Upper lobe of left lung (tissue), 6 donors: Measurements from ENCODE around the gene TPST2. TPM values are rescaled to one million over a fixed set of nuclear protein-coding genes. Genes with fewer than 3 reads are reported as not detected.

Experiments used
- ATAC-seq, 2 donors: fragments of 200-7000 bp; cut with Tn5 transposase; one replicate each; pipeline ENCODE4 v1.9.1; 2022; ENCODE audit warnings: mild to moderate bottlenecking in 2 of 2, moderate library complexity in 2 of 2; ENCODE audit not compliant: low FRiP score in 2 of 2
- DNase-seq, 2 donors: peaks; one replicate each; pipeline ENCODE4 v3.0.0-alpha.2; 2019 to 2020
- H3K27ac ChIP-seq, 4 donors: fragments of 200-600 bp; sonication (generic); one replicate each; pipeline ENCODE4 v1.5.1; 2016 to 2019
- H3K27me3 ChIP-seq, 4 donors: fragments of 200-600 bp; sonication (generic); one replicate each; pipeline ENCODE4 v1.5.1; 2017 to 2019
- H3K36me3 ChIP-seq, 4 donors: fragments of 200-600 bp; sonication (generic); one replicate each; pipeline ENCODE4 v1.5.1; 2016 to 2019
- H3K4me1 ChIP-seq, 4 donors: fragments of 200-600 bp; sonication (generic); one replicate each; pipeline ENCODE4 v1.5.1; 2018 to 2019
- H3K4me3 ChIP-seq, 4 donors: fragments of 200-600 bp; sonication (generic); one replicate each; pipeline ENCODE4 v1.5.1; 2017 to 2019; ENCODE audit warnings: mild to moderate bottlenecking in 2 of 4, moderate library complexity in 1 of 4
- H3K9me3 ChIP-seq, 4 donors: fragments of 200-600 bp; sonication (generic); one replicate each; pipeline ENCODE4 v1.5.1; 2018 to 2019
- EP300 ChIP-seq, 4 donors: sonication (generic); formaldehyde crosslinking; IDR thresholded peaks; one replicate each; pipeline ENCODE4 v1.5.1; 2017; ENCODE audit warnings: antibody characterized with exemption in 4 of 4, control low read depth in 2 of 4
- POLR2A ChIP-seq, 4 donors: fragments of 450-650 bp; IDR thresholded peaks; one replicate each; pipeline ENCODE4 v1.5.1; 2016 to 2017; ENCODE audit warnings: antibody characterized with exemption in 4 of 4, mild to moderate bottlenecking in 2 of 4
- POLR2AphosphoS5 ChIP-seq, 2 donors: sonication (generic); formaldehyde crosslinking; IDR thresholded peaks; one replicate each; pipeline ENCODE4 v1.5.1; 2017; ENCODE audit warnings: antibody characterized with exemption in 2 of 2
- WGBS, 2 donors: methylation state at CpG; one replicate each; pipeline ENCODE4 v1.1.5; 2017 to 2018; 5-methylcytosine and 5-hydroxymethylcytosine counted together
- total RNA-seq, 6 donors: library from RNA; depleted of rRNA in 4 of 6; stranded (reverse); fragments of >200 nt in 4 of 6; gene quantifications; one replicate each; pipeline versions ENCODE4 v1.1.0 to v1.2.1, GENCODE V29; 2016 to 2021
- TF ChIP-seq, protein P1 (sequence below), 6 experiments: fragments of 450-650 bp in 4 of 6; fragments of 200-600 bp in 2 of 6; sonication (generic) in 2 of 6; IDR thresholded peaks; one replicate each; pipeline ENCODE4 v1.5.1; 2016 to 2019; ENCODE audit warnings: antibody characterized with exemption in 6 of 6
- donor health status: DM: no; HTN: no; CAD: no; lungs with moderate emphysema.
- donor health status: DM: no; HTN: yes; CAD: no; lungs with severe emphysema.

Gene TPST2
- total RNA-seq, 6 donors from 2014 or later: 50.5 to 253 (median 95.8) TPM

DNA sequence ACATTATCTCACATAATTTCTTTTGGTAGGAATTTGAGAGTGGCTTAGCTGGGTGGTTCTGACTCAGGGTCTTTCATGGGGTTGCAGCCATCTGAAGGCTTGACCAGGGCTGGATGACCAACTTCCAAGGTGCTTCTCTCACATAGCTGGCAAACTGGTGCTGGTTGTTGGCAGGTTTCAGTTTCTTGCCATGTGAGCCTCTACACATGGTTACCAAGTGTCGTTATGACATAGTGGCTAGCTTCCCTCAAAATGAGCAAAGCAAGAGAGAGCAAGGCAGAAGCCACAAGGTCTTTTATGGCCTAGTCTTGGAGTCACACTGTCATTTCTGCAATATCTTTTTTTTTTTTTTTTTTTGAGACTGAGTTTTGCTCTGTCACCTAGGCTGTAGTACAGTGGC is 73.4 kb downstream of the TPST2 start:
- TF ChIP-seq EP300 (IDR thresholded peaks at IDR 0.05) (no peak), POLR2A (IDR thresholded peaks at IDR 0.05) (no peak), POLR2AphosphoS5 (IDR thresholded peaks at IDR 0.05) (no peak)
- TF ChIP-seq, protein P1, sequence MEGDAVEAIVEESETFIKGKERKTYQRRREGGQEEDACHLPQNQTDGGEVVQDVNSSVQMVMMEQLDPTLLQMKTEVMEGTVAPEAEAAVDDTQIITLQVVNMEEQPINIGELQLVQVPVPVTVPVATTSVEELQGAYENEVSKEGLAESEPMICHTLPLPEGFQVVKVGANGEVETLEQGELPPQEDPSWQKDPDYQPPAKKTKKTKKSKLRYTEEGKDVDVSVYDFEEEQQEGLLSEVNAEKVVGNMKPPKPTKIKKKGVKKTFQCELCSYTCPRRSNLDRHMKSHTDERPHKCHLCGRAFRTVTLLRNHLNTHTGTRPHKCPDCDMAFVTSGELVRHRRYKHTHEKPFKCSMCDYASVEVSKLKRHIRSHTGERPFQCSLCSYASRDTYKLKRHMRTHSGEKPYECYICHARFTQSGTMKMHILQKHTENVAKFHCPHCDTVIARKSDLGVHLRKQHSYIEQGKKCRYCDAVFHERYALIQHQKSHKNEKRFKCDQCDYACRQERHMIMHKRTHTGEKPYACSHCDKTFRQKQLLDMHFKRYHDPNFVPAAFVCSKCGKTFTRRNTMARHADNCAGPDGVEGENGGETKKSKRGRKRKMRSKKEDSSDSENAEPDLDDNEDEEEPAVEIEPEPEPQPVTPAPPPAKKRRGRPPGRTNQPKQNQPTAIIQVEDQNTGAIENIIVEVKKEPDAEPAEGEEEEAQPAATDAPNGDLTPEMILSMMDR (IDR thresholded peaks at IDR 0.05): no peak
- H3K27ac ChIP-seq: no peak overlapping the region
- H3K36me3 ChIP-seq: no peaks in the 10 kb centered on the region
- H3K4me1 ChIP-seq: peaks cover 9 to 22% (median 12%) of the 10 kb centered on the region in 4 donors
- H3K9me3 ChIP-seq: no peaks in the 10 kb centered on the region
- H3K27me3 ChIP-seq: no peaks in the 10 kb centered on the region
- H3K4me3 ChIP-seq: no peak overlapping the region
- WGBS, 2 donors: 56 to 67% methylated on average over 1 of the region's 1 CpG
- DNase-seq: no peak
- no peak for ATAC-seq

DNA sequence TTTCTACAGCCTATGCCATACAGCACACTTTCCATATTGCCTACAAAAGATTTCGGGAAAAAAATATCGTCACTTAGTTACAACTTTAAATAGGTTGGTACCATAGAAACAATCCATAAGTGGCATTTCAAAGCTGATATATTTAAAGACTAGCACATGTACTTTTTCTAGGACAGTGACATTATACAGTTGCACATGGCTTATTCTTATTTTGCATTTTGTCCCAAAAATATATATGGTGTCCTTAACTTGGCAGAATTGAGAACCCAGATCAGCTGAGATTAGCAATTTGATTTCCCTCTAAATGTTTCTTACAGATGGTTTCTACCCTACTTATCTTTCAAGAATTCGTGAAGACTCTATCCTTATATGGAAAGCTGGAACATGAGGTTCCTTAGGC is 74.0 kb downstream of the TPST2 start:
- TF ChIP-seq POLR2AphosphoS5 (IDR thresholded peaks at IDR 0.05) (no peak), EP300 (IDR thresholded peaks at IDR 0.05) (no peak), POLR2A (IDR thresholded peaks at IDR 0.05) (no peak)
- TF ChIP-seq, protein P1 (IDR thresholded peaks at IDR 0.05): no peak
- Histone ChIP-seq H3K27ac (no peak overlapping the region), H3K9me3 (no peaks in the 10 kb centered on the region), H3K4me3 (no peak overlapping the region), H3K4me1 (peaks cover 15 to 27% (median 16%) of the 10 kb centered on the region in 4 donors), H3K27me3 (no peaks in the 10 kb centered on the region), H3K36me3 (no peaks in the 10 kb centered on the region)
- ATAC-seq: no peak
- WGBS, 2 donors: 91% methylated on average over 3 of the region's 3 CpGs
- DNase-seq: no peak

DNA sequence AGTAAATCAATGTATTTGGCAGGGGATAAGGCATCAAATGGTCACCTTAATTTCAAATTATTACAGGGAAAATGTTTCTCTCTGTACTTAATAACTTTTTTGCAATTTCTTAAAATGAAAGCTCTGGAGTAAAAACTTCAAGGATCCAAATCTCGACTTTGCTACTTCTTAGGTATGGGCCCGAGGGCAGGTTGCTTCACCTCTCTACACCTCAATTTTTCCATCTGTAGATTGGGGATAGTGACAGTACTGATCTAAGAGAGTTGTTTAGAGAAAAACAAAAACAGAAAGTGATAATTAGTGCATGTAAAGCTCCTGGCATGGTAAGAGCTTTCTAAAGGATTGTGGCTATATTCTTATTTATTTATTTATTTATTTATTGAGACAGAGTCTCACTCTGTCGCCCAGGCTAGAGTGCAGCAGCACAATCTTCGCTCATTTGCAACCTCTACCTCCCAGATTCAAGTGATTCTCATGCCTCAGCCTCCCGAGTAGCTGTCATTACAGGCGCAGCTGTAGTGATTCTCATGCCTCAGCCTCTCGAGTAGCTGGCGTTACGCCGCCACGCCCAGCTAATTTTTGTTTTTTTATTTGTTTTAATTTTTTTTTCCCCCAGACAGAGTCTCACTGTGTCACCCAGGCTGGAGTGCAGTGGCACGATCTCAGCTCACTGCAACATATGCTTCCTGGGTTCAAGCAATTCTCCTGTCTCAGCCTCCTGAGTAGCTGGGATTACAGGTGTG is 75.3 kb downstream of the TPST2 start:
- Histone ChIP-seq H3K4me3 (no peak overlapping the region), H3K27me3 (no peaks in the 10 kb centered on the region), H3K36me3 (peaks cover 2 to 9% (median 6%) of the 10 kb centered on the region in 4 donors), H3K9me3 (no peaks in the 10 kb centered on the region), H3K4me1 (peaks cover 18 to 32% (median 19%) of the 10 kb centered on the region in 4 donors), H3K27ac (no peak overlapping the region)
- WGBS, 2 donors: 92 to 93% methylated on average over 12 of the region's 12 CpGs
- DNase-seq (no peak), ATAC-seq (no peak)
- no peak for TF ChIP-seq POLR2AphosphoS5 (IDR thresholded peaks at IDR 0.05)
- no peak for TF ChIP-seq POLR2A (IDR thresholded peaks at IDR 0.05)
- TF ChIP-seq EP300 (IDR thresholded peaks at IDR 0.05): no peak
- TF ChIP-seq, protein P1 (IDR thresholded peaks at IDR 0.05): no peak

DNA sequence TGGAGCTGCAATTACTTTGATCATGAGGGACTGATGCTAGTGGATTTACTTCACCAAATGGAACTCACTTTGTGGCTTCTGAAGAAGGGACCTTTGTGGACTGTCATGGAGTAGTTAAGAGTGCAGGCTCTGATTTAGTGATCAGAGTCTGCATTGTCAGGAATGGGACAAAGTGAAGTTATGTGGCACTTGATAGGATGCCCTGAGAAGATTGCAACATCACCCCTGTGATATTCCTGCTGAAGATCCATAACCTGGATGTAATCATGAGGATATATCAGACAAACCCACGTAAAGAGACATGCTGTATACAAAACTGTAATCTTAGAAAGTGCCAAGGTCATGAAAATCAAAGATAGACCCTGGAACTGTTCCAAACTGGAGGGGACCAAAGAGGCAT is 76.1 kb downstream of the TPST2 start:
- no peak overlapping the region for H3K4me3 ChIP-seq
- WGBS, 2 donors: 55 to 57% methylated on average over 1 of the region's 1 CpG
- ATAC-seq: no peak

More for the DNA sequence above, 76.1 kb downstream of the TPST2 start:
- DNase-seq: no peak
- no peak overlapping the region for H3K27ac ChIP-seq
- H3K9me3 ChIP-seq: no peaks in the 10 kb centered on the region
- H3K4me1 ChIP-seq: peaks cover 18 to 32% (median 19%) of the 10 kb centered on the region in 4 donors
- no peaks in the 10 kb centered on the region for H3K27me3 ChIP-seq
- H3K36me3 ChIP-seq: peaks cover 6 to 17% (median 13%) of the 10 kb centered on the region in 4 donors
- TF ChIP-seq, protein P1 (IDR thresholded peaks at IDR 0.05): no peak
- TF ChIP-seq POLR2A (IDR thresholded peaks at IDR 0.05): no peak
- TF ChIP-seq EP300 (IDR thresholded peaks at IDR 0.05): no peak
- TF ChIP-seq POLR2AphosphoS5 (IDR thresholded peaks at IDR 0.05): no peak
